GM21526 (cell line): ENCODE data around the gene TCHP.

Experiments
- ATAC-seq: cut with Tn5 transposase; IDR thresholded peaks from one replicate; pipeline ENCODE4 v1.9.1; 2021; ENCODE audit warnings: moderate library complexity; ENCODE audit not compliant: unreplicated experiment, low FRiP score

TCHP gene

DNA sequence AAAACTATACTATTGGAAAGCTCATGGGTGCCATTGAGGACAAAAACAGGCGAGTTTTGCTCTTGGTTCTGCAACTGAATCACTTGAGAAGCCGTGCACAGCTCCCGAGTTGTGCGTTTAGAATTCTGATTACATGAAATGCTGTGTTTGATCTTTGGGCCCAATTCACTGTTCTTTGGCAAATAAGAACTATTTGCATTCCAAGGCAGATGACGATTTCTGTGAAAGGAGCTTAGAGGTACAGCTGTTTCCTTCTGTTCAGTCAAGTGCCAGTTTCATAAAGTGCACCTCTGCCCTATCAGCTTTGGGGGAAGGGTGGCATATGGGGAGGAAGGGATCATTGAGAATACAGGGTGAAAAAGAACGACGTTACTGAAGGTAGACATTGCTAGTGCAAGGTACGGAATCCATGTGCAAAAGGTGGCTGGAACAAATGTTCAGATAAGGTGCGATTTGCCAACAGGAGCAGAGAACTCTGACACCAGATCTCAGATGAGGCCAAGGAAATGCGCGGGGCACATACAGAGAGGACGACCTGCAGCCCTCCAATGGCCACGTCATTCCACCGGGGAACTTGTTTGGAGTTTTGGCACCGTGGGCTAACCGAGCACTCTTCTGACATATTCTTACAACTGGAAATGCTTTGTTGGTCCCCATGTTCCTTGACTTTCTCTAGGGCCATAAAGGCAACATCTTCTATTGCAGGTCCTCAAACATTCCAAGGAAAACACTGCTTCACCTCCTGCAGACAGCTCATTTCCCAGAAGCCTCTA lies 30.1 kb downstream of the TCHP start:
- ATAC-seq = no peak

DNA sequence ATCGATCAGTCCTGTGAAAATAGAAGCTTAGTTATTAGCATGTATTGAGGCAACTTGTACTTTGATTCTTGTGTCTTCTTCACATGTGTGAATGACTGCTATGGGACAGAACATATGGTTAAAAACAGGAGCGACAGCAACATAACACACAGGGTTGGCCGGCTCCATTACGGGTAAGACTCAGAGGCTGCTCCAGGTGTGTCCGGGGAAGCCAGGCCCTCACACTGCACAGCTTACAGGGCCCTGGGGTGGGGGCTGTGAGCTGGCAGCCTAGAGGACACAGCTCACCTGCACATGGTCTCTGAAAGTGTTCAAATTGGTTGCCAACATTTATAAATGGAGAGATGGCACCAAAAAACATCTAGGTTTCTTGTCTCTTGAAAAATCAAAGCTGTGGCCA lies 31.1 kb downstream of the TCHP start:
- ATAC-seq = no peak

GRCh38 chr12:109932878-109933503 lies 32.9 kb downstream of the TCHP start:
- ATAC-seq = no peak

GRCh38 chr12:109934026-109934425 lies 34.0 kb downstream of the TCHP start:
- no peak for ATAC-seq

DNA sequence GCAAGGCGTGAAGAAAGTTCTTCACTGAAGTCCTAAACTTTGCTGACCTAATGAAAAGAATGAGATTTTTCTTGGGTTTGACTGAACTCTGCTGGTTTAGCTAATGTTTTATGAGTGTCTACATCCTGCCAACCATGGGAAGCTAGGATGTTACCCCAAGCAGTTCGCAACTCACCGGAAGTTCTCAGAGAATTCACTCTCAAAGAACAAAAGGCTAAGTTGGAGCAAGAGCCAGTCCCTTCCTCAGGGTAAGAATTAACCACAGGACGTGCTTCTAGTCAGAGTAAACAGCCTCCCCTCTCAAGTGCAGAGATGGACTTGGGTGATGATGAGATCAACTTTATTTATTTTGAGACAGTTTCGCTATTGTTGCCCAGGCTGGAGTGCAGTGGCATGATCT lies 37.3 kb downstream of the TCHP start:
- no peak for ATAC-seq

DNA sequence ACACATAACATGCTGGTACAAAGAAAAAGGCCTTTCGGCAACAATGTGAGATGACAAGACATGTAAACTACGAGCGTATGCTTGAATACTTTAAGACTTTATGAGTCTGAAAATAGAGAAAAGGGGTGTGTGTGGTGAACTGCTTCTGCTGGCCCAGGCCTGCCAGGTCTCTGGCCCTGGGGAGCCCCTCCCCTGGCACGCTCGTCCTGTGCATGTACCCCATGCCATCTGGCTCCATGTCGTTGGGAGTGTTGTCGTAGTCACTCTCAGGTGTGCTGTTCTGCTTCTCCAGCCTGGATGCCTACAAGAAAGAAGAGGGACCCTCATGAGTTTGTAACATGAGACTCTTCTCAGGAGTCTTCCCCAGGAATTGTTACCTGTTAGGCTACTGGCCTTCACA lies 38.9 kb downstream of the TCHP start:
- no peak for ATAC-seq

DNA sequence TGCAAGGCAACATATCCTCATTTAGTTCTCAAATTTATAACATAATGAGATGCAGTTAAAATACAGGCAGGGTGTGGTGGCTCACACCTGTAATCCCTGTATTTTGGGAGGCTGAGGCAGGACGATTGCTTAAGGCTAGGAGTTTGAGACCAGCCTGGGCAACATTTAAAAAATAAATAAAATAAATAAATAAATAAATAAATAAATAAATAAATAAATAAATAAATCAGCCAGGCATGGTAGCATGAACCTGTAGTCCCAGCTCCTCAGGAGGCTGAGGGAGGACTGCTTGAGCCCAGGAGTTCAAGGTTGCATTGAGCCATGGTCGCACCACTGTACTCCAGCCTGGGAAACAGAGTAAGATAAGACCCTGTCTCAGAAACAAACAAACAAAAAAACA lies 39.4 kb downstream of the TCHP start:
- ATAC-seq = no peak

- no peak for ATAC-seq
Observed at GRCh38 chr12:109940339-109940923, 40.4 kb downstream of the TCHP start.

- no peak for ATAC-seq
Observed at GRCh38 chr12:109943811-109944210, 43.7 kb downstream of the TCHP start.

DNA sequence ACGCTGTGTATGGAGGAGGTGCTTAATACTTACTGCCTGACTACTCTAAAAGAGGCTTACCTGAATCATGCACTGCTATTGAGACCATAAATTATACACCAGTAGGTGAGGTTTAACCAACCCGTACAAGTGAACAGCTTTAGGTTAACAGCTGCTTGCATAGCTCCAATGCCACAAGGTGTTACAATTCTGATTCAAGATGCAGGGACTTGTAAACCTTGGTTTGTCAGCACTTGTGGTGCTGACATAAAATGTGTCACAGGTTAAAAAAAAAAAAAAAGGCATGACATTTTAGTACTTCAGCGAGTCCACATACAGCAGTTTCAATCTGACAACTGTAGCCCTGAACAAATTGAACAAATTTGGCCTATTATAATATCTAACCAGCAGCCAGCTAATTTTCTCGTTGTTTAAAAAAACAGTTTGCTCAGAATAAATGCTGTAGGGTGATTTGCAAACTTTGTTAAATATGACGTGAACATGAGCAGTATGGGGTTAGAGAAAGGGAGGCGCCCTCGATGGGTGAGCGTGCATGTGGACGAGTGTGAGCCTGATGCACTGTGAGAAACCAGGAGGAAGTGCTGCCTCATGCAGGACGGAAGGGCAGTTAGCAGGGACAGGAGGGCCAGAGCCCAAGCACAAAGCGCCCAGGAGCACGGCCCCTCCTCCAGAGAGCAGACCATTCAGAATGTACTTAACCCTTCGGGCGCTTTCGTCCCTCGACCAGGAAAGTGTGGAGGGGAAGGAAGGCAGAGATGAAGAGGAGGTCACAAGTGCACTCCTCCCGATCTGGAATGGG lies 44.7 kb downstream of the TCHP start:
- no peak for ATAC-seq

DNA sequence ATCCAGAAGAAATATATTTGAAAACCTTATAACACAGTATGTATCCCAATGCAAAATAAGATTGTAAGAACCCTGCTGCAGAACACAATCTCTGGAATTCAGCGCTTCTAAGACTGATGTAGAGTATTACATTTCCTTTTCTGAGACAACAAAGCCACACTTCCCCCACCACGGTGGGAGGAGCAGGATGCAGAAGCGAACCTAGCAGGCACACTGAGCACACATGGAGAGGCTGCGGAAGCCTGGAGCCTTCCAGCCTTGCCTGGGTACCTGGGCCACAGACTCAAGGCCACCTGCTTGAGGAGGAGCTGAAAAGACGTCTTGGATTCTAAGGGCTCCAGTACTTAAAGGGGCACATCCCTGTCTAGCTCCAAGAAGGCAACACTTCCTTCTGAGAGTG lies 46.4 kb downstream of the TCHP start:
- no peak for ATAC-seq

- ATAC-seq = no peak
Observed at GRCh38 chr12:109946913-109947312, 46.8 kb downstream of the TCHP start.

GRCh38 chr12:109947521-109947920 lies 47.4 kb downstream of the TCHP start:
- ATAC-seq = no peak

- ATAC-seq = no peak
Observed at GRCh38 chr12:109948368-109948767, 48.3 kb downstream of the TCHP start.

DNA sequence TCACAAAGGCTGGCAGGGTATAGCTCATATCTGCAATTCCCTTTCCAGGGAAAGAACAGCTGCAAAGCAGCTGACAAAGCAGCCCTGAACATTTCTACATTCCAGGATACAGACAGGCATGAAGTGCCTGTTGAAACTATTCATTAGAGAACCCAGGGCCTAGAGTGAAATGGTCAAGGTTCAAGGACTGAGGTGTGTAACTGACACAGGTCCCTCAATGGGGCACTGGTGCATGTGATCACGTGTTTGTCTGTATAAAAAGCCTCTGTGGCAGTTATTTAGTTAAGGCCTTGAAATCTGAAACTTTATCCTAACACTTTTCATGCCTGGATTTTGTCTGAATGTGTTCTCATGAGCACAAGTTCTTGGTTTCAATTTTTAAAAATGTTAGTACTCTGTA lies 49.0 kb downstream of the TCHP start:
- no peak for ATAC-seq

DNA sequence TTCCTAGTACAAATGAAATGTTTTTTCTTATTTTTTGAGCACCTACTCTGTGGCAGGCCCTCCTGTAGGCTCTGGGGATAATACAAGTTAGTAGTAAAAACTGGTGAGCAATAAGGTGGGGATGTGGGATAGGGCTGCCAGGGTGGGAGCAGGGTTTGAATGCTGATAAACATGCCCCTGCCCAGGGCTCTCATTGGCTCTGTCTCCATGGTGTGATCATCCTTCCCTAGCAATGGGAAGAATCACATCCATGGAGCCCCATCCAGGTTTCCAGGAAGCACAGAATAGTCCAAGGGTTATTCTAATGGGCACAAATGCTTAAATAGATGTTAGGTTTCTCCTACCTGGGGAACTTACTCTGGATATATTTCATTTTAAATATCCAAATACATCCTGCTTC lies 50.6 kb downstream of the TCHP start:
- ATAC-seq = no peak

DNA sequence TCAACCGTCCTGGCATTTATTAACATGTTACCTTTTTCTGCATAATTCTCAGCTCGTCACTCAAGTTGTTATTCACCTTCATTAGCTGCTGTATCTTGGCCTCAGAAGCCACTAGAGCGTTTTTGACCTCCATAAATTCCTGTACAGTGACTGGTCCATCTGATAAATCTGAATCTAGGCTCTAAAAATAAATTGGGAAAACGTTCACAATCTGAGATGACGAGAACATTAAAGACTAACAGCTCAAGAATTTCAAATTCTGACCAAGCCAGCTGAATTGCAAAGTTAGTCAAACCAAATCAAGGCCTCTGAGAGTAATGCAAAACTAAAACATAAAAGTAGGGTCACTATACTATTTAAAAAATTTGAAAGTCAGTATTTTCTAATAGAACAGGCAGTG lies 51.1 kb downstream of the TCHP start:
- ATAC-seq = no peak

DNA sequence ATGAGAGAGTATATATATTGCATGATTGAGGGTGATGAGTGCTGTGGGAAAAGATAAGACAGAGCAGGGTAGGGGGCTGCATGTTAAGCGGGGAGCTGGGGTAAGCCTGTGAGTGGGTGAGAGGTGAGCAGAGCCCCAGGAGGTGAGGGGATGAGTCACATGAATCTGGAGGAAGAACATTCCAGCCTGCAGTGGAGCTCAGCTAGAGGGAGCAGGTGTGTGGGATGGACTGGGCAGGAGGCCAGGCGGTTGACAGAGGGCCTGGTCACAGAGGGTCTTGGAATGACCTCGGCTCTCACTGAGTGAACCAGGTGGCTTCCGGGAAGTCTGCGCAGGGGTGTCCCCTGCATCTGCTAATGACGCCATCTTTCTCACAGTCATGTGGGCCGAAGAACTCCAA lies 51.7 kb downstream of the TCHP start:
- no peak for ATAC-seq

GRCh38 chr12:109952160-109952858 lies 52.2 kb downstream of the TCHP start:
- no peak for ATAC-seq

DNA sequence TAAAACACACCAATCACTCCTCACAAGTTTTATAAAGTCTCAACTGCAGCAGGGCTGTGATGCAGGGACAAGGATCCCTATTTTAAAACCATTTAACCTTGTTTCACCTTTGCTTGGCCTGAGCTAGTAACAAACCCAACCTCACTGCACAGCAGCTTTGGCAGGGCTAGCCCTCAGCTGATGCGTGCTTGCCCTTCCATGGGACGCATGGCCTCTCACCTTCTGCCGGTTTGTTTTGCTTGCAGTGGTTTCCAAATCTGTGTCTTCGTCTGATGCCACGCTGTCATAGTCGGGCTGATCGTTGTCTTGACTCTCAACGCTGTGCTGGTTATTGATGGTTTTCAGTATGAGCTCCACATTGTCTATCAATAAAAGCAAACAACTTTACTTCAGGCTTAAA lies 52.8 kb downstream of the TCHP start:
- no peak for ATAC-seq

GRCh38 chr12:109953656-109954055 lies 53.6 kb downstream of the TCHP start:
- ATAC-seq = no peak
